Activated CD4-positive, alpha-beta T cell treated with anti-CD3 and anti-CD28 coated beads, Interleukin-2, Interleukin-4, amounts not matched to agents 100 ng/mL and 50 ng/mL, durations not matched to agents 16 hours and 8 hours (primary cell): ENCODE data around the gene LSMEM2.
"Not testable (repeated sequence)": the region's sequence is repeated elsewhere in the genome, so short reads cannot be mapped to it uniquely, and the experiment has no call there.

Experiments
- DNase-seq: peaks from one replicate; pipeline ENCODE4 v3.0.0-alpha.2; 2020; ENCODE audit warnings: low spot score

LSMEM2 gene

GRCh38 chr3:50278880-50279224 is at the start of gene LSMEM2:
TSS of gene LSMEM2 (plus strand) at chr3:50279087. CDS start at chr3:50279114, 27 bp downstream.
- no peak for DNase-seq

- DNase-seq: no peak
Measured at GRCh38 chr3:50229490-50229889, 49.4 kb upstream of the LSMEM2 start.

GRCh38 chr3:50230104-50230793 is 48.6 kb upstream of the LSMEM2 start:
- no peak for DNase-seq

GRCh38 chr3:50230794-50231125 is 48.1 kb upstream of the LSMEM2 start:
- no peak for DNase-seq

- no peak for DNase-seq
Measured at GRCh38 chr3:50231581-50231980, 47.3 kb upstream of the LSMEM2 start.

- DNase-seq: no peak
Measured at GRCh38 chr3:50232303-50232702, 46.6 kb upstream of the LSMEM2 start.

- no peak for DNase-seq
Measured at GRCh38 chr3:50233176-50233575, 45.7 kb upstream of the LSMEM2 start.

GRCh38 chr3:50235716-50236483 is 43.0 kb upstream of the LSMEM2 start, which contains the start of gene GNAI2:
TSS of gene GNAI2 (plus strand) at chr3:50236204. CDS start at chr3:50236336, 132 bp downstream.
- DNase-seq: peak; percentile 99

GRCh38 chr3:50236484-50237132 is 42.3 kb upstream of the LSMEM2 start:
- no peak for DNase-seq

GRCh38 chr3:50237133-50237651 is 41.7 kb upstream of the LSMEM2 start:
- peak; percentile 41 for DNase-seq

- peak; percentile 92 for DNase-seq
Measured at GRCh38 chr3:50237754-50238548, 40.9 kb upstream of the LSMEM2 start.

- peak; percentile 32 for DNase-seq
Measured at GRCh38 chr3:50238549-50239026, 40.3 kb upstream of the LSMEM2 start.

GRCh38 chr3:50239649-50240048 is 39.2 kb upstream of the LSMEM2 start:
- DNase-seq: no peak

- no peak for DNase-seq
Measured at GRCh38 chr3:50241163-50241562, 37.7 kb upstream of the LSMEM2 start.

GRCh38 chr3:50241713-50242380 is 37.0 kb upstream of the LSMEM2 start:
- DNase-seq: no peak

GRCh38 chr3:50242381-50242770 is 36.5 kb upstream of the LSMEM2 start:
- peak; percentile 47 for DNase-seq

GRCh38 chr3:50242851-50243542 is 35.9 kb upstream of the LSMEM2 start:
- peak; percentile 45 for DNase-seq

GRCh38 chr3:50243543-50243895 is 35.4 kb upstream of the LSMEM2 start:
- DNase-seq: no peak

- not testable (repeated sequence) for DNase-seq
Measured at GRCh38 chr3:50244813-50245212, 34.1 kb upstream of the LSMEM2 start.

- DNase-seq: no peak
Measured at GRCh38 chr3:50245251-50245745, 33.6 kb upstream of the LSMEM2 start.
